Measurements from ENCODE around the gene ZBTB45. TPM values are rescaled to one million over a fixed set of nuclear protein-coding genes. Genes with fewer than 3 reads are reported as not detected.

Gene ZBTB45
- total and polyA plus RNA-seq, 10 of the 15 experiments (the other 5 are each of a cell fraction or from before 2014, with no cell fraction given) = 0.29 to 17.2 (median 4.2) TPM

DNA sequence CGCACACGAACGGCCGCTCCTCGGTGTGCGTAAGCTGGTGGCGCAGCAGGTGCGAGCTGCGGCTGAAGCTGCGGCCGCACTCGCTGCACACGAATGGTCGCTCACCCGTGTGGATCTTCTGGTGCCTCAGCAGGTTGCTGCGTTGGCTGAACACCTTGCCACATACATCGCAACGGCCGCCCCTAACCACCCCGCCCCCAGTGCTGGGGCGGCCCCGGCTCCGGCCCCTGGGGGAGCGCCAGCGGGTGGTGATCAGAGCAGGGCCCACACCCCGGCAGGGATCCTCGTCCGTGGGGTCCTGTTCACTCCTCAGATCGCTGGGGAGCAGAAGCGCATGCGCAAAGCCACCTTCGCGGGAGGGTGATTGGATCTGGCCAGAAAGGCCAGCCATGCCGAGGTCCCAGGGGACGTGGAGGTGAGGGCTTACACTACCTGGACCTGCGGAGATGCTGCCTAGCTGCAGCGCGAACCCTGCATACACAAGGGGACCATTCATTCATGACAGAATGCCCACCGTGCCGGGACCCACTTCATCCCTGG lies 43.5 kb upstream of the ZBTB45 start:
- in situ Hi-C loops (cut with MboI) = no loop called here
- H3K4me3 ChIP-seq = peak overlapping the region; percentile 60; the same call in 1 of the 2 replicates
- H4K20me1 ChIP-seq (ENCODE audit: control insufficient read depth, insufficient read depth) = no peaks in the 10 kb centered on the region
- ChIA-PET RAD21 (ENCODE audit: unreplicated experiment) (no interaction called here), SMC1A (ENCODE audit: uncharacterized antibody, unreplicated experiment) (interaction anchor here (1.3 kb wide), 1 partner anchor 16 kb away, joined by 3 read pairs; no protein-coding TSS in a partner anchor), POLR2A (interaction anchor here (2.8 to 4.7 kb wide), 2 partner anchors 7 to 43 kb away, joined by 10 to 46 read pairs; partner anchors contain the start of genes MZF1 and ZBTB45), CTCF (interaction anchor here (1.0 kb wide), 2 partner anchors 9 to 42 kb away, joined by 3 to 4 read pairs; no protein-coding TSS in a partner anchor)
- no peaks in the 10 kb centered on the region for H3K9me3 ChIP-seq (replicated peaks; ENCODE audit: control insufficient read depth, insufficient read depth, low read length)
- H2AFZ ChIP-seq (ENCODE audit: control insufficient read depth, low read depth, low read length) = peak overlapping the region; percentile 36
- H3K9ac ChIP-seq (ENCODE audit: control insufficient read depth, insufficient read depth, low read length) = peak overlapping the region; percentile 28; the same call in 1 of the 2 replicates
- BruUV-seq (replicated peaks) = no TSS peak
- peak overlapping the region; percentile 97 for H3K4me2 ChIP-seq (ENCODE audit: control insufficient read depth, insufficient read depth)
- peak; percentile 0; the same call in 1 of the 3 replicates for ATAC-seq
- FAIRE-seq = no peak
- peaks cover 3% of the 10 kb centered on the region for H3K79me2 ChIP-seq (ENCODE audit: control insufficient read depth, insufficient read depth, low read length)
- DNase-seq (ENCODE audit: low read depth, low spot score) = no peak
- no peak overlapping the region for H3K27ac ChIP-seq (ENCODE audit: control insufficient read depth, insufficient read depth)
- intact Hi-C loops (cut with micrococcal nuclease; ENCODE audit: unreplicated experiment) = no loop called here
- 2% methylated on average over 36 of the region's 40 CpGs for WGBS (ENCODE audit: insufficient coverage, insufficient replicate concordance, low lambda C conversion rate, missing lambda C conversion rate)
- no peaks in the 10 kb centered on the region; a peak in 1 of 4 replicates for H3K36me3 ChIP-seq (ENCODE audit: control insufficient read depth in 2 of 2, insufficient read depth in 2 of 2, low read length in 1 of 2)
- no peaks in the 10 kb centered on the region for H3K27me3 ChIP-seq (replicated peaks in 1 of 2; ENCODE audit: control insufficient read depth in 2 of 2, insufficient read depth in 2 of 2, low read length in 1 of 2)
- peaks cover 28% of the 10 kb centered on the region for H3K4me1 ChIP-seq (ENCODE audit: control insufficient read depth, insufficient read depth, low read length)
- TF ChIP-seq POLR2AphosphoS5 (IDR thresholded peaks at IDR 0.05; ENCODE audit: low read length) (no peak; the same call in 1 of the 2 replicates), YY1 (IDR thresholded peaks at IDR 0.05; ENCODE audit: low read depth, low read length) (0 out of 2 replicates have a peak, but pooled peaks have one; percentile 23), PAX8 (IDR thresholded peaks at IDR 0.05) (no peak), SMARCA5 (IDR thresholded peaks at IDR 0.05) (no peak), CEBPB (IDR thresholded peaks at IDR 0.05; ENCODE audit: borderline replicate concordance in 1 of 2, low read depth in 2 of 2, low read length in 2 of 2) (no peak), NRF1 (conservative IDR thresholded peaks at IDR 0.05; ENCODE audit: low read depth, low read length) (peak; percentile 44), SPI1 (IDR thresholded peaks at IDR 0.05; ENCODE audit: borderline replicate concordance, insufficient read depth, low read depth, low read length) (no peak), MXI1 (IDR thresholded peaks at IDR 0.05; ENCODE audit: low read depth, low read length) (no peak), EZH2 (IDR thresholded peaks at IDR 0.05; ENCODE audit: borderline replicate concordance, control insufficient read depth, low read depth, low read length) (no peak), NR2C1 (IDR thresholded peaks at IDR 0.05) (no peak), MTA3 (IDR thresholded peaks at IDR 0.05; ENCODE audit: borderline replicate concordance, low read length) (no peak), EED (IDR thresholded peaks at IDR 0.05; ENCODE audit: low read depth) (no peak)
- TF ChIP-seq, protein P1, sequence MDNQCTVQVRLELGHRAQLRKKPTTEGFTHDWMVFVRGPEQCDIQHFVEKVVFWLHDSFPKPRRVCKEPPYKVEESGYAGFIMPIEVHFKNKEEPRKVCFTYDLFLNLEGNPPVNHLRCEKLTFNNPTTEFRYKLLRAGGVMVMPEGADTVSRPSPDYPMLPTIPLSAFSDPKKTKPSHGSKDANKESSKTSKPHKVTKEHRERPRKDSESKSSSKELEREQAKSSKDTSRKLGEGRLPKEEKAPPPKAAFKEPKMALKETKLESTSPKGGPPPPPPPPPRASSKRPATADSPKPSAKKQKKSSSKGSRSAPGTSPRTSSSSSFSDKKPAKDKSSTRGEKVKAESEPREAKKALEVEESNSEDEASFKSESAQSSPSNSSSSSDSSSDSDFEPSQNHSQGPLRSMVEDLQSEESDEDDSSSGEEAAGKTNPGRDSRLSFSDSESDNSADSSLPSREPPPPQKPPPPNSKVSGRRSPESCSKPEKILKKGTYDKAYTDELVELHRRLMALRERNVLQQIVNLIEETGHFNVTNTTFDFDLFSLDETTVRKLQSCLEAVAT (IDR thresholded peaks at IDR 0.05) = no peak
- TF ChIP-seq, protein P2, sequence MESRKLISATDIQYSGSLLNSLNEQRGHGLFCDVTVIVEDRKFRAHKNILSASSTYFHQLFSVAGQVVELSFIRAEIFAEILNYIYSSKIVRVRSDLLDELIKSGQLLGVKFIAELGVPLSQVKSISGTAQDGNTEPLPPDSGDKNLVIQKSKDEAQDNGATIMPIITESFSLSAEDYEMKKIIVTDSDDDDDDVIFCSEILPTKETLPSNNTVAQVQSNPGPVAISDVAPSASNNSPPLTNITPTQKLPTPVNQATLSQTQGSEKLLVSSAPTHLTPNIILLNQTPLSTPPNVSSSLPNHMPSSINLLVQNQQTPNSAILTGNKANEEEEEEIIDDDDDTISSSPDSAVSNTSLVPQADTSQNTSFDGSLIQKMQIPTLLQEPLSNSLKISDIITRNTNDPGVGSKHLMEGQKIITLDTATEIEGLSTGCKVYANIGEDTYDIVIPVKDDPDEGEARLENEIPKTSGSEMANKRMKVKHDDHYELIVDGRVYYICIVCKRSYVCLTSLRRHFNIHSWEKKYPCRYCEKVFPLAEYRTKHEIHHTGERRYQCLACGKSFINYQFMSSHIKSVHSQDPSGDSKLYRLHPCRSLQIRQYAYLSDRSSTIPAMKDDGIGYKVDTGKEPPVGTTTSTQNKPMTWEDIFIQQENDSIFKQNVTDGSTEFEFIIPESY (IDR thresholded peaks at IDR 0.05) = no peak
- TF ChIP-seq, protein P3, sequence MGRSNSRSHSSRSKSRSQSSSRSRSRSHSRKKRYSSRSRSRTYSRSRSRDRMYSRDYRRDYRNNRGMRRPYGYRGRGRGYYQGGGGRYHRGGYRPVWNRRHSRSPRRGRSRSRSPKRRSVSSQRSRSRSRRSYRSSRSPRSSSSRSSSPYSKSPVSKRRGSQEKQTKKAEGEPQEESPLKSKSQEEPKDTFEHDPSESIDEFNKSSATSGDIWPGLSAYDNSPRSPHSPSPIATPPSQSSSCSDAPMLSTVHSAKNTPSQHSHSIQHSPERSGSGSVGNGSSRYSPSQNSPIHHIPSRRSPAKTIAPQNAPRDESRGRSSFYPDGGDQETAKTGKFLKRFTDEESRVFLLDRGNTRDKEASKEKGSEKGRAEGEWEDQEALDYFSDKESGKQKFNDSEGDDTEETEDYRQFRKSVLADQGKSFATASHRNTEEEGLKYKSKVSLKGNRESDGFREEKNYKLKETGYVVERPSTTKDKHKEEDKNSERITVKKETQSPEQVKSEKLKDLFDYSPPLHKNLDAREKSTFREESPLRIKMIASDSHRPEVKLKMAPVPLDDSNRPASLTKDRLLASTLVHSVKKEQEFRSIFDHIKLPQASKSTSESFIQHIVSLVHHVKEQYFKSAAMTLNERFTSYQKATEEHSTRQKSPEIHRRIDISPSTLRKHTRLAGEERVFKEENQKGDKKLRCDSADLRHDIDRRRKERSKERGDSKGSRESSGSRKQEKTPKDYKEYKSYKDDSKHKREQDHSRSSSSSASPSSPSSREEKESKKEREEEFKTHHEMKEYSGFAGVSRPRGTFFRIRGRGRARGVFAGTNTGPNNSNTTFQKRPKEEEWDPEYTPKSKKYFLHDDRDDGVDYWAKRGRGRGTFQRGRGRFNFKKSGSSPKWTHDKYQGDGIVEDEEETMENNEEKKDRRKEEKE (IDR thresholded peaks at IDR 0.05) = no peak

Measured in GM12878 (cell line).